ENCODE results near the gene ONECUT3.

GRCh38 chr19:1783874-1784273, 30.6 kb downstream of the ONECUT3 start:
- TF ChIP-seq CTCF (IDR thresholded peaks at IDR 0.05; ENCODE audit: insufficient read depth, low read length) (no peak), POLR2AphosphoS5 (IDR thresholded peaks at IDR 0.05; ENCODE audit: low read depth) (no peak), REST (IDR thresholded peaks at IDR 0.05; ENCODE audit: insufficient replicate concordance, low read depth) (no peak), SPI1 (IDR thresholded peaks at IDR 0.05; ENCODE audit: borderline replicate concordance, low read depth) (no peak)
